ENCODE results near the gene SOX8.

The SOX8 gene

GRCh38 chr16:1029259-1029545 lies 47.6 kb downstream of the SOX8 start:
- Histone ChIP-seq H3K36me3 (ENCODE audit: control insufficient read depth in 1 of 2, insufficient read depth in 2 of 2, low read length in 2 of 2) (no peaks in the 10 kb centered on the region), H3K9me3 (ENCODE audit: control insufficient read depth in 1 of 2, low read length in 2 of 2) (peaks cover 0 to 5% of the 10 kb centered on the region in 2 donors), H3K4me3 (ENCODE audit: low read depth in 1 of 2, low read length in 2 of 2) (no peak overlapping the region), H3K27ac (ENCODE audit: low read length) (no peak overlapping the region), H3K4me1 (ENCODE audit: control insufficient read depth in 1 of 2, insufficient read depth in 2 of 2, low read length in 2 of 2) (no peaks in the 10 kb centered on the region), H3K27me3 (ENCODE audit: low read depth, low read length) (peaks cover 4% of the 10 kb centered on the region)

GRCh38 chr16:1030473-1030901 lies 48.9 kb downstream of the SOX8 start:
- Histone ChIP-seq H3K4me1 (ENCODE audit: control insufficient read depth in 1 of 2, insufficient read depth in 2 of 2, low read length in 2 of 2) (no peaks in the 10 kb centered on the region), H3K36me3 (ENCODE audit: control insufficient read depth in 1 of 2, insufficient read depth in 2 of 2, low read length in 2 of 2) (no peaks in the 10 kb centered on the region), H3K27me3 (ENCODE audit: low read depth, low read length) (no peaks in the 10 kb centered on the region), H3K4me3 (ENCODE audit: low read depth in 1 of 2, low read length in 2 of 2) (no peak overlapping the region), H3K27ac (ENCODE audit: low read length) (no peak overlapping the region), H3K9me3 (ENCODE audit: control insufficient read depth in 1 of 2, low read length in 2 of 2) (peaks cover 0 to 5% of the 10 kb centered on the region in 2 donors)

- no peaks in the 10 kb centered on the region for H3K27me3 ChIP-seq (ENCODE audit: low read depth, low read length)
- no peaks in the 10 kb centered on the region for H3K36me3 ChIP-seq (ENCODE audit: control insufficient read depth in 1 of 2, insufficient read depth in 2 of 2, low read length in 2 of 2)
- H3K4me3 ChIP-seq (ENCODE audit: low read depth in 1 of 2, low read length in 2 of 2): no peak overlapping the region
- peaks cover 0 to 5% of the 10 kb centered on the region in 2 donors for H3K9me3 ChIP-seq (ENCODE audit: control insufficient read depth in 1 of 2, low read length in 2 of 2)
- no peaks in the 10 kb centered on the region for H3K4me1 ChIP-seq (ENCODE audit: control insufficient read depth in 1 of 2, insufficient read depth in 2 of 2, low read length in 2 of 2)
- no peak overlapping the region for H3K27ac ChIP-seq (ENCODE audit: low read length)
These were observed 50.1 kb downstream of the SOX8 start for GRCh38 chr16:1031666-1032065.

- H3K4me1 ChIP-seq (ENCODE audit: control insufficient read depth in 1 of 2, insufficient read depth in 2 of 2, low read length in 2 of 2): no peaks in the 10 kb centered on the region
These were observed 51.0 kb downstream of the SOX8 start for GRCh38 chr16:1032607-1033006.

GRCh38 chr16:1033128-1033679 lies 51.6 kb downstream of the SOX8 start:
- Histone ChIP-seq H3K27ac (ENCODE audit: low read length) (no peak overlapping the region), H3K4me1 (ENCODE audit: control insufficient read depth in 1 of 2, insufficient read depth in 2 of 2, low read length in 2 of 2) (no peaks in the 10 kb centered on the region), H3K4me3 (ENCODE audit: low read depth in 1 of 2, low read length in 2 of 2) (no peak overlapping the region), H3K36me3 (ENCODE audit: control insufficient read depth in 1 of 2, insufficient read depth in 2 of 2, low read length in 2 of 2) (no peaks in the 10 kb centered on the region), H3K27me3 (ENCODE audit: low read depth, low read length) (no peaks in the 10 kb centered on the region), H3K9me3 (ENCODE audit: control insufficient read depth in 1 of 2, low read length in 2 of 2) (peaks cover 0 to 5% of the 10 kb centered on the region in 2 donors)

More at GRCh38 chr16:1032607-1033006, 51.0 kb downstream of the SOX8 start:
- H3K27ac ChIP-seq (ENCODE audit: low read length): no peak overlapping the region
- no peak overlapping the region for H3K4me3 ChIP-seq (ENCODE audit: low read depth in 1 of 2, low read length in 2 of 2)
- H3K36me3 ChIP-seq (ENCODE audit: control insufficient read depth in 1 of 2, insufficient read depth in 2 of 2, low read length in 2 of 2): no peaks in the 10 kb centered on the region
- H3K9me3 ChIP-seq (ENCODE audit: control insufficient read depth in 1 of 2, low read length in 2 of 2): peaks cover 0 to 5% of the 10 kb centered on the region in 2 donors
- H3K27me3 ChIP-seq (ENCODE audit: low read depth, low read length): no peaks in the 10 kb centered on the region

GRCh38 chr16:1034230-1035065 lies 52.9 kb downstream of the SOX8 start:
- H3K27me3 ChIP-seq (ENCODE audit: low read depth, low read length): no peaks in the 10 kb centered on the region
- no peak overlapping the region for H3K27ac ChIP-seq (ENCODE audit: low read length)
- H3K4me3 ChIP-seq (ENCODE audit: low read depth in 1 of 2, low read length in 2 of 2): no peak overlapping the region
- no peaks in the 10 kb centered on the region for H3K4me1 ChIP-seq (ENCODE audit: control insufficient read depth in 1 of 2, insufficient read depth in 2 of 2, low read length in 2 of 2)
- no peaks in the 10 kb centered on the region for H3K36me3 ChIP-seq (ENCODE audit: control insufficient read depth in 1 of 2, insufficient read depth in 2 of 2, low read length in 2 of 2)
- peaks cover 0 to 5% of the 10 kb centered on the region in 2 donors for H3K9me3 ChIP-seq (ENCODE audit: control insufficient read depth in 1 of 2, low read length in 2 of 2)

- Histone ChIP-seq H3K4me3 (ENCODE audit: low read depth in 1 of 2, low read length in 2 of 2) (no peak overlapping the region), H3K36me3 (ENCODE audit: control insufficient read depth in 1 of 2, insufficient read depth in 2 of 2, low read length in 2 of 2) (no peaks in the 10 kb centered on the region), H3K27ac (ENCODE audit: low read length) (no peak overlapping the region), H3K9me3 (ENCODE audit: control insufficient read depth in 1 of 2, low read length in 2 of 2) (peaks cover 0 to 5% of the 10 kb centered on the region in 2 donors), H3K4me1 (ENCODE audit: control insufficient read depth in 1 of 2, insufficient read depth in 2 of 2, low read length in 2 of 2) (no peaks in the 10 kb centered on the region), H3K27me3 (ENCODE audit: low read depth, low read length) (no peaks in the 10 kb centered on the region)
These were observed 53.5 kb downstream of the SOX8 start for GRCh38 chr16:1035066-1035415.

GRCh38 chr16:1036166-1036565 lies 54.6 kb downstream of the SOX8 start:
- H3K4me3 ChIP-seq (ENCODE audit: low read depth in 1 of 2, low read length in 2 of 2): no peak overlapping the region
- H3K27ac ChIP-seq (ENCODE audit: low read length): no peak overlapping the region
- no peaks in the 10 kb centered on the region for H3K27me3 ChIP-seq (ENCODE audit: low read depth, low read length)
- H3K36me3 ChIP-seq (ENCODE audit: control insufficient read depth in 1 of 2, insufficient read depth in 2 of 2, low read length in 2 of 2): no peaks in the 10 kb centered on the region
- peaks cover 0 to 5% of the 10 kb centered on the region in 2 donors for H3K9me3 ChIP-seq (ENCODE audit: control insufficient read depth in 1 of 2, low read length in 2 of 2)
- H3K4me1 ChIP-seq (ENCODE audit: control insufficient read depth in 1 of 2, insufficient read depth in 2 of 2, low read length in 2 of 2): no peaks in the 10 kb centered on the region

Measured in muscle layer of duodenum (tissue), 2 donors.